Measurements from ENCODE around the gene PI4K2A. TPM values are rescaled to one million over a fixed set of nuclear protein-coding genes. Genes with fewer than 3 reads are reported as not detected.

PI4K2A gene
- total and polyA plus RNA-seq, 2 of the 13 experiments (the other 11 are each of a cell fraction or from before 2014, with no cell fraction given) = 10.9 to 14.3 TPM

GRCh38 chr10:97687785-97688781, 47.6 kb downstream of the PI4K2A start (continued):
- TF ChIP-seq, protein P1, sequence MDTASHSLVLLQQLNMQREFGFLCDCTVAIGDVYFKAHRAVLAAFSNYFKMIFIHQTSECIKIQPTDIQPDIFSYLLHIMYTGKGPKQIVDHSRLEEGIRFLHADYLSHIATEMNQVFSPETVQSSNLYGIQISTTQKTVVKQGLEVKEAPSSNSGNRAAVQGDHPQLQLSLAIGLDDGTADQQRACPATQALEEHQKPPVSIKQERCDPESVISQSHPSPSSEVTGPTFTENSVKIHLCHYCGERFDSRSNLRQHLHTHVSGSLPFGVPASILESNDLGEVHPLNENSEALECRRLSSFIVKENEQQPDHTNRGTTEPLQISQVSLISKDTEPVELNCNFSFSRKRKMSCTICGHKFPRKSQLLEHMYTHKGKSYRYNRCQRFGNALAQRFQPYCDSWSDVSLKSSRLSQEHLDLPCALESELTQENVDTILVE (CRISPR knock-in tag; IDR thresholded peaks at IDR 0.05) = no peak
- TF ChIP-seq FOXK2 (IDR thresholded peaks at IDR 0.05) (no peak), ASH2L (IDR thresholded peaks at IDR 0.05; ENCODE audit: insufficient read length, low read depth, low read length) (no peak), ZNF543 (CRISPR knock-in tag; IDR thresholded peaks at IDR 0.05) (no peak), ZBTB39 (CRISPR knock-in tag; IDR thresholded peaks at IDR 0.05) (peak; percentile 46; the same call in 1 of the 2 replicates), FOXA3 (CRISPR knock-in tag; IDR thresholded peaks at IDR 0.05) (no peak), ZNF33B (CRISPR knock-in tag; IDR thresholded peaks at IDR 0.05) (no peak; the same call in 1 of the 2 replicates), ZBTB40 (IDR thresholded peaks at IDR 0.05) (no peak), ZBTB40 (CRISPR knock-in tag; IDR thresholded peaks at IDR 0.05) (no peak), ZNF749 (CRISPR knock-in tag; IDR thresholded peaks at IDR 0.05; ENCODE audit: borderline replicate concordance) (no peak), ZGPAT (CRISPR knock-in tag; IDR thresholded peaks at IDR 0.05) (no peak)
- TF ChIP-seq, protein P2, sequence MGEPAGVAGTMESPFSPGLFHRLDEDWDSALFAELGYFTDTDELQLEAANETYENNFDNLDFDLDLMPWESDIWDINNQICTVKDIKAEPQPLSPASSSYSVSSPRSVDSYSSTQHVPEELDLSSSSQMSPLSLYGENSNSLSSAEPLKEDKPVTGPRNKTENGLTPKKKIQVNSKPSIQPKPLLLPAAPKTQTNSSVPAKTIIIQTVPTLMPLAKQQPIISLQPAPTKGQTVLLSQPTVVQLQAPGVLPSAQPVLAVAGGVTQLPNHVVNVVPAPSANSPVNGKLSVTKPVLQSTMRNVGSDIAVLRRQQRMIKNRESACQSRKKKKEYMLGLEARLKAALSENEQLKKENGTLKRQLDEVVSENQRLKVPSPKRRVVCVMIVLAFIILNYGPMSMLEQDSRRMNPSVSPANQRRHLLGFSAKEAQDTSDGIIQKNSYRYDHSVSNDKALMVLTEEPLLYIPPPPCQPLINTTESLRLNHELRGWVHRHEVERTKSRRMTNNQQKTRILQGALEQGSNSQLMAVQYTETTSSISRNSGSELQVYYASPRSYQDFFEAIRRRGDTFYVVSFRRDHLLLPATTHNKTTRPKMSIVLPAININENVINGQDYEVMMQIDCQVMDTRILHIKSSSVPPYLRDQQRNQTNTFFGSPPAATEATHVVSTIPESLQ (CRISPR knock-in tag; conservative IDR thresholded peaks at IDR 0.05) = no peak
